Measurements from ENCODE around the gene NMNAT3. TPM values are rescaled to one million over a fixed set of nuclear protein-coding genes. Genes with fewer than 3 reads are reported as not detected.

The NMNAT3 gene
- total RNA-seq, 4 donors from 2014 or later = 1.5 to 12.6 (median 5.6) TPM

GRCh38 chr3:139527265-139527664, 150.5 kb downstream of the NMNAT3 start:
- H3K36me3 ChIP-seq = no peaks in the 10 kb centered on the region
- no peaks in the 10 kb centered on the region for H3K4me1 ChIP-seq
- no peak overlapping the region for H3K4me3 ChIP-seq
- no peak for TF ChIP-seq POLR2A (IDR thresholded peaks at IDR 0.05)
- TF ChIP-seq EP300 (IDR thresholded peaks at IDR 0.05; ENCODE audit: low read depth) = no peak
- TF ChIP-seq POLR2AphosphoS5 (IDR thresholded peaks at IDR 0.05) = no peak
- TF ChIP-seq CTCF (IDR thresholded peaks at IDR 0.05) = no peak
- 81 to 93% methylated on average over 4 to 5 of the region's 5 CpGs for WGBS, 2 donors (ENCODE audit: low coverage in 1 of 2)
- DNase-seq = no peak
- H3K9me3 ChIP-seq = no peaks in the 10 kb centered on the region
- in situ Hi-C loops (cut with MboI; ENCODE audit: low pct_ligation_motif_present in 1 of 4, low pct_unique_long_range_greater_than_20kb in 1 of 4, low sequenced_read_pairs in 3 of 4) = no loop called here
- intact Hi-C loops (cut with DNase I; ENCODE audit: low total_unique reads) = no loop called here
- no peaks in the 10 kb centered on the region for H3K27me3 ChIP-seq
- H3K27ac ChIP-seq = no peak overlapping the region

- Histone ChIP-seq H3K27ac (no peak overlapping the region), H3K9me3 (no peaks in the 10 kb centered on the region), H3K36me3 (no peaks in the 10 kb centered on the region), H3K4me3 (no peak overlapping the region), H3K4me1 (no peaks in the 10 kb centered on the region), H3K27me3 (no peaks in the 10 kb centered on the region)
- no peak for DNase-seq
- 94% methylated on average over 2 of the region's 2 CpGs; no CpG with 5 or more reads in 1 of the 2 donors for WGBS, 2 donors (ENCODE audit: low coverage in 1 of 2)
- intact Hi-C loops (cut with DNase I; ENCODE audit: low total_unique reads) = no loop called here
- TF ChIP-seq EP300 (IDR thresholded peaks at IDR 0.05; ENCODE audit: low read depth) = no peak
- no peak for TF ChIP-seq CTCF (IDR thresholded peaks at IDR 0.05)
- no peak for TF ChIP-seq POLR2A (IDR thresholded peaks at IDR 0.05)
- TF ChIP-seq POLR2AphosphoS5 (IDR thresholded peaks at IDR 0.05) = no peak
- in situ Hi-C loops (cut with MboI; ENCODE audit: low pct_ligation_motif_present in 1 of 4, low pct_unique_long_range_greater_than_20kb in 1 of 4, low sequenced_read_pairs in 3 of 4) = no loop called here
Observed at GRCh38 chr3:139526146-139526545, 151.6 kb downstream of the NMNAT3 start.

GRCh38 chr3:139524841-139525636, 152.7 kb downstream of the NMNAT3 start:
- 92 to 100% methylated on average over 2 to 7 of the region's 7 CpGs for WGBS, 2 donors (ENCODE audit: low coverage in 1 of 2)
- no peak for DNase-seq
- Histone ChIP-seq H3K27me3 (no peaks in the 10 kb centered on the region), H3K36me3 (no peaks in the 10 kb centered on the region), H3K9me3 (no peaks in the 10 kb centered on the region), H3K4me1 (no peaks in the 10 kb centered on the region), H3K4me3 (no peak overlapping the region), H3K27ac (no peak overlapping the region)
- in situ Hi-C loops (cut with MboI; ENCODE audit: low pct_ligation_motif_present in 1 of 4, low pct_unique_long_range_greater_than_20kb in 1 of 4, low sequenced_read_pairs in 3 of 4) = no loop called here
- intact Hi-C loops (cut with DNase I; ENCODE audit: low total_unique reads) = no loop called here
- TF ChIP-seq CTCF (IDR thresholded peaks at IDR 0.05) = no peak
- no peak for TF ChIP-seq POLR2A (IDR thresholded peaks at IDR 0.05)
- TF ChIP-seq EP300 (IDR thresholded peaks at IDR 0.05; ENCODE audit: low read depth) = no peak

- intact Hi-C loops (cut with DNase I; ENCODE audit: low total_unique reads) = no loop called here
- H3K4me1 ChIP-seq = no peaks in the 10 kb centered on the region
- no peaks in the 10 kb centered on the region for H3K27me3 ChIP-seq
- 63% methylated on average over 1 of the region's 1 CpG; no CpG with 5 or more reads in 1 of the 2 donors for WGBS, 2 donors (ENCODE audit: low coverage in 1 of 2)
- TF ChIP-seq CTCF (IDR thresholded peaks at IDR 0.05) (no peak), POLR2A (IDR thresholded peaks at IDR 0.05) (no peak), POLR2AphosphoS5 (IDR thresholded peaks at IDR 0.05) (no peak), EP300 (IDR thresholded peaks at IDR 0.05; ENCODE audit: low read depth) (no peak)
- no peak for DNase-seq
- no peaks in the 10 kb centered on the region for H3K36me3 ChIP-seq
- H3K9me3 ChIP-seq = no peaks in the 10 kb centered on the region
- H3K27ac ChIP-seq = no peak overlapping the region
- H3K4me3 ChIP-seq = no peak overlapping the region
- in situ Hi-C loops (cut with MboI; ENCODE audit: low pct_ligation_motif_present in 1 of 4, low pct_unique_long_range_greater_than_20kb in 1 of 4, low sequenced_read_pairs in 3 of 4) = no loop called here
Observed at GRCh38 chr3:139523718-139524117, 154.1 kb downstream of the NMNAT3 start.

Data from transverse colon (tissue), 4 donors.